ENCODE measurements around the gene TRIM10. TPM values are rescaled to one million over a fixed set of nuclear protein-coding genes. Genes with fewer than 3 reads are reported as not detected.

Gene TRIM10
- total RNA-seq, 4 donors from 2014 or later: 0.08 TPM; not detected in 3

- Histone ChIP-seq H3K27ac (no peak overlapping the region), H3K27me3 (peaks cover 47% of the 10 kb centered on the region), H3K9me3 (no peaks in the 10 kb centered on the region), H3K4me3 (no peak overlapping the region), H3K36me3 (no peaks in the 10 kb centered on the region), H3K4me1 (peaks cover 0 to 5% (median 0%) of the 10 kb centered on the region in 3 donors)
- TF ChIP-seq CTCF (IDR thresholded peaks at IDR 0.05) (no peak), POLR2AphosphoS5 (IDR thresholded peaks at IDR 0.05) (no peak)
- ATAC-seq: no peak
- WGBS, 2 donors (ENCODE audit: low coverage in 1 of 2): no CpG with 5 or more reads among the region's 17 CpGs
Measured at GRCh38 chr6:30154061-30154460, 7.0 kb downstream of the TRIM10 start.

- ATAC-seq: no peak
- H3K9me3 ChIP-seq: no peaks in the 10 kb centered on the region
- TF ChIP-seq CTCF (IDR thresholded peaks at IDR 0.05) (no peak), POLR2AphosphoS5 (IDR thresholded peaks at IDR 0.05) (no peak), POLR2A (IDR thresholded peaks at IDR 0.05) (no peak), EP300 (IDR thresholded peaks at IDR 0.05) (no peak)
- WGBS, 2 donors (ENCODE audit: low coverage in 1 of 2): 74 to 89% methylated on average over 3 of the region's 3 CpGs
- no peaks in the 10 kb centered on the region for H3K36me3 ChIP-seq
- peaks cover 0 to 5% (median 0%) of the 10 kb centered on the region in 3 donors for H3K4me1 ChIP-seq
- H3K27ac ChIP-seq: no peak overlapping the region
- no peak overlapping the region for H3K4me3 ChIP-seq
- peaks cover 51% of the 10 kb centered on the region for H3K27me3 ChIP-seq
Measured at GRCh38 chr6:30152910-30153610, 8.0 kb downstream of the TRIM10 start.

- H3K27ac ChIP-seq: no peak overlapping the region
- ATAC-seq: no peak
Measured at GRCh38 chr6:30152016-30152673, 8.9 kb downstream of the TRIM10 start.

GRCh38 chr6:30151580-30151979 lies 9.4 kb downstream of the TRIM10 start:
- peaks cover 0 to 5% (median 0%) of the 10 kb centered on the region in 3 donors for H3K4me1 ChIP-seq
- TF ChIP-seq POLR2AphosphoS5 (IDR thresholded peaks at IDR 0.05): no peak
- no peak for TF ChIP-seq CTCF (IDR thresholded peaks at IDR 0.05)
- no peak for TF ChIP-seq EP300 (IDR thresholded peaks at IDR 0.05)
- TF ChIP-seq POLR2A (IDR thresholded peaks at IDR 0.05): no peak
- 65 to 100% methylated on average over 1 to 3 of the region's 3 CpGs for WGBS, 2 donors (ENCODE audit: low coverage in 1 of 2)
- no peak for ATAC-seq
- no peaks in the 10 kb centered on the region for H3K9me3 ChIP-seq
- no peak overlapping the region for H3K27ac ChIP-seq
- no peak overlapping the region for H3K4me3 ChIP-seq
- H3K27me3 ChIP-seq: peaks cover 58% of the 10 kb centered on the region
- H3K36me3 ChIP-seq: no peaks in the 10 kb centered on the region

More at GRCh38 chr6:30152016-30152673, 8.9 kb downstream of the TRIM10 start:
- TF ChIP-seq EP300 (IDR thresholded peaks at IDR 0.05): no peak
- no peak for TF ChIP-seq CTCF (IDR thresholded peaks at IDR 0.05)
- no peak for TF ChIP-seq POLR2A (IDR thresholded peaks at IDR 0.05)
- Histone ChIP-seq H3K4me3 (no peak overlapping the region), H3K36me3 (no peaks in the 10 kb centered on the region), H3K9me3 (no peaks in the 10 kb centered on the region), H3K27me3 (peaks cover 57% of the 10 kb centered on the region), H3K4me1 (peaks cover 0 to 5% (median 0%) of the 10 kb centered on the region in 3 donors)
- 51 to 60% methylated on average over 4 of the region's 4 CpGs for WGBS, 2 donors (ENCODE audit: low coverage in 1 of 2)

All from gastroesophageal sphincter (tissue), 4 donors.